Gastroesophageal sphincter (tissue), 4 donors: ENCODE data around the gene SCN2B. TPM values are rescaled to one million over a fixed set of nuclear protein-coding genes. Genes with fewer than 3 reads are reported as not detected.

Experiments
- ATAC-seq: fragments of 150-250 bp; one replicate; pipeline ENCODE4 v1.9.1; 2016; ENCODE audit warnings: mild to moderate bottlenecking, moderate library complexity
- H3K27ac ChIP-seq, 4 donors: fragments of 200-600 bp; sonication (generic) in 3 of 4; 1 replicate in 3 of 4; 2 replicates in 1 of 4; pipeline ENCODE4 v1.5.1; 2016 to 2019
- H3K27me3 ChIP-seq: fragments of 200-600 bp; sonication (generic); one replicate; pipeline ENCODE4 v1.5.1; 2019
- H3K36me3 ChIP-seq, 2 donors: fragments of 200-600 bp; sonication (generic); one replicate each; pipeline ENCODE4 v1.5.1; 2019; ENCODE audit warnings: control low read depth in 1 of 2
- H3K4me1 ChIP-seq, 3 donors: fragments of 200-600 bp; sonication (generic); 1 replicate in 2 of 3; 2 replicates in 1 of 3; pipeline ENCODE4 v1.5.1; 2016 to 2019; ENCODE audit warnings: control low read depth in 2 of 3
- H3K4me3 ChIP-seq, 2 donors: fragments of 200-600 bp; sonication (generic); one replicate each; pipeline ENCODE4 v1.5.1; 2019; ENCODE audit warnings: mild to moderate bottlenecking in 1 of 2, moderate library complexity in 1 of 2
- H3K9me3 ChIP-seq, 3 donors: fragments of 200-600 bp; sonication (generic); one replicate each; pipeline ENCODE4 v1.5.1; 2017 to 2019; ENCODE audit warnings: control low read depth in 2 of 3
- CTCF ChIP-seq, 4 experiments: fragments of 200-600 bp in 2 of 4; fragments of 450-650 bp in 2 of 4; sonication (generic) in 1 of 4; IDR thresholded peaks; one replicate each; pipeline ENCODE4 v1.5.1; 2017 to 2019; ENCODE audit warnings: antibody characterized with exemption in 4 of 4, mild to moderate bottlenecking in 2 of 4, moderate library complexity in 2 of 4
- EP300 ChIP-seq: sonication (generic); formaldehyde crosslinking; IDR thresholded peaks from one replicate; pipeline ENCODE4 v1.6.1; 2017; ENCODE audit warnings: antibody characterized with exemption, mild to moderate bottlenecking
- POLR2A ChIP-seq, 2 donors: fragments of 450-650 bp; IDR thresholded peaks; one replicate each; pipeline ENCODE4 v1.6.1; 2017; ENCODE audit warnings: antibody characterized with exemption in 2 of 2, mild to moderate bottlenecking in 2 of 2, moderate library complexity in 1 of 2
- POLR2AphosphoS5 ChIP-seq: sonication (generic); formaldehyde crosslinking; IDR thresholded peaks from one replicate; pipeline ENCODE4 v1.6.1; 2017; ENCODE audit warnings: antibody characterized with exemption
- WGBS, 2 donors: methylation state at CpG; one replicate each; pipeline ENCODE4 v1.1.5; 2018; ENCODE audit warnings: low coverage in 1 of 2; 5-methylcytosine and 5-hydroxymethylcytosine counted together
- total RNA-seq, 4 donors: library from RNA; depleted of rRNA; stranded (reverse); fragments of >200 nt; gene quantifications; one replicate each; pipeline ENCODE4 v1.1.0, GENCODE V29; 2016

The SCN2B gene
- total RNA-seq, 4 donors from 2014 or later = 0.25 to 1.0 (median 0.49) TPM

GRCh38 chr11:118202599-118203422 lies 26.4 kb upstream of the SCN2B start:
- Histone ChIP-seq H3K4me3 (no peak overlapping the region), H3K36me3 (no peaks in the 10 kb centered on the region), H3K4me1 (peaks cover 0 to 8% (median 0%) of the 10 kb centered on the region in 3 donors), H3K27me3 (peaks cover 8% of the 10 kb centered on the region), H3K27ac (no peak overlapping the region), H3K9me3 (no peaks in the 10 kb centered on the region)
- WGBS, 2 donors = 85 to 87% methylated on average over 3 to 6 of the region's 7 CpGs
- TF ChIP-seq POLR2AphosphoS5 (no peak), POLR2A (IDR thresholded peaks at IDR 0.05) (no peak), EP300 (no peak), CTCF (IDR thresholded peaks at IDR 0.05) (no peak)
- ATAC-seq = no peak

GRCh38 chr11:118201966-118202365 lies 25.5 kb upstream of the SCN2B start:
- H3K27ac ChIP-seq = no peak overlapping the region
- no peaks in the 10 kb centered on the region for H3K9me3 ChIP-seq
- H3K36me3 ChIP-seq = no peaks in the 10 kb centered on the region
- no peak overlapping the region for H3K4me3 ChIP-seq
- peaks cover 0 to 8% (median 0%) of the 10 kb centered on the region in 3 donors for H3K4me1 ChIP-seq
- TF ChIP-seq POLR2AphosphoS5 (no peak), POLR2A (IDR thresholded peaks at IDR 0.05) (no peak), CTCF (IDR thresholded peaks at IDR 0.05) (no peak), EP300 (no peak)
- WGBS, 2 donors = 74 to 88% methylated on average over 2 of the region's 2 CpGs
- no peak for ATAC-seq
- peaks cover 4% of the 10 kb centered on the region for H3K27me3 ChIP-seq

GRCh38 chr11:118200901-118201680 lies 24.7 kb upstream of the SCN2B start:
- no peak overlapping the region for H3K4me3 ChIP-seq
- TF ChIP-seq EP300 (no peak), CTCF (IDR thresholded peaks at IDR 0.05) (no peak), POLR2A (IDR thresholded peaks at IDR 0.05) (no peak), POLR2AphosphoS5 (no peak)
- H3K36me3 ChIP-seq = no peaks in the 10 kb centered on the region
- peaks cover 0 to 8% (median 0%) of the 10 kb centered on the region in 3 donors for H3K4me1 ChIP-seq
- WGBS, 2 donors = 79 to 90% methylated on average over 5 to 7 of the region's 9 CpGs
- no peaks in the 10 kb centered on the region for H3K9me3 ChIP-seq
- peaks cover 3% of the 10 kb centered on the region for H3K27me3 ChIP-seq
- H3K27ac ChIP-seq = no peak overlapping the region
- no peak for ATAC-seq

- H3K27ac ChIP-seq = no peak overlapping the region
- H3K4me1 ChIP-seq = peaks cover 0 to 12% (median under 1%) of the 10 kb centered on the region in 3 donors
- no peaks in the 10 kb centered on the region for H3K9me3 ChIP-seq
- 77 to 90% methylated on average over 3 of the region's 5 CpGs for WGBS, 2 donors
- no peak overlapping the region for H3K4me3 ChIP-seq
- ATAC-seq = no peak
- no peaks in the 10 kb centered on the region for H3K27me3 ChIP-seq
- no peaks in the 10 kb centered on the region for H3K36me3 ChIP-seq
- no peak for TF ChIP-seq CTCF (IDR thresholded peaks at IDR 0.05)
- TF ChIP-seq POLR2AphosphoS5 = no peak
- no peak for TF ChIP-seq EP300
- no peak for TF ChIP-seq POLR2A (IDR thresholded peaks at IDR 0.05)
Measured at GRCh38 chr11:118200497-118200896, 24.1 kb upstream of the SCN2B start.
